ENCODE results near the gene PITX3. TPM values are rescaled to one million over a fixed set of nuclear protein-coding genes. Genes with fewer than 3 reads are reported as not detected.

PITX3 gene
- not detected in 2 replicates for polyA plus RNA-seq (2012; rRNA removed)
- polyA plus RNA-seq (2012; cell fraction: cytosol; rRNA removed), result not detected in 2 replicates
- polyA plus RNA-seq (2012; cell fraction: nucleus; rRNA removed), result 0.05 TPM in 1 of 2 replicates, not detected in the other

DNA sequence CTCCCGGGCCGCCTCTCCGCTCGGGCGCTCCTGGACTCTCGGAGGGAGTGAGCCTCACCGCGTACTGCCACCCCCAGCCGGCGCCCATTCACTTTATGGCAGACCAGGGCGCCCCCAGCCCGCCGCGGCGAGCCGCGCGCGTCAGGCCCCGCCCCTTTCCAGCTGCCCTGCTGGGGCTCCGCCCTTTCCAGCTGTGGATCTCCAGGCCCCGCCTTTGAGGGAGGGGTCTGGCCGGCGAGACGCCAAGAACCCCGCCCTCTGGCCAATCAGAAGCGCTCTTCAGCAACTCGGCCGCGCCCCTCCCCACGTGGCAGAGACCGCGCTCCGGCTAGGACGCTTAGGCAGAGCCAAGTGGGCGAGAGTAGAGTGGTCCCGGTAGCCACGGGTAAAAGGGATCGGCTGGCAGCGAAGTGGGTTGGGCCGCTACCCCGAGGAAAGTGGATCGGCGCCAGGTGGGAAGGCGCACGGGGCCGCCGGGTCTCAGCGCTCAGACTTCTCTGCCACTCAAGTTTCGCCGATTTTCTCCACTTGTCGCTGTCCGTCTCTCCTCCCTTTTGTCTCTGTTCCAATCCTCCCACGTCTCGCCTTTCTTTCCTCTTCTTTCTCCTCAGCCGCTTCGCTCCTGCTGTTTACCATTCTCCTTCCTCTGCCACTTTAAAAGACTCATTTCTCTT lies at the start of gene PITX3:
PITX3 (minus strand) TSS at position 69 of the 674 bp plus-strand sequence. CDS start 9,432 bp downstream, outside the sequence.
- H3K4me2 ChIP-seq, result peak within 1 kb of the TSS; percentile 90
- POLR2A ChIA-PET, result no interaction called here
- peaks cover 11% of the 10 kb centered on the region for H3K79me2 ChIP-seq (ENCODE audit: insufficient read depth)
- no peaks in the 10 kb centered on the region for H3K36me3 ChIP-seq (replicated peaks in 1 of 2; ENCODE audit: control insufficient read depth in 1 of 2, insufficient read depth in 2 of 2, low read length in 1 of 2)
- H3K4me3 ChIP-seq (ENCODE audit: low read depth in 2 of 2, low read length in 1 of 2), result peak within 1 kb of the TSS; percentile 49 to 62
- DNase-seq, result peak; percentile 99
- H4K20me1 ChIP-seq (ENCODE audit: insufficient read depth), result no peaks in the 10 kb centered on the region
- no peak within 1 kb of the TSS for H3K27ac ChIP-seq (ENCODE audit: low read depth in 2 of 2, low read length in 1 of 2)
- H3K4me1 ChIP-seq (ENCODE audit: control insufficient read depth in 1 of 2, insufficient read depth in 2 of 2, low read depth in 1 of 2, low read length in 1 of 2), result peaks cover 4 to 27% of the 10 kb centered on the region in 2 experiments; a peak in 2 of 4 replicates
- peak within 1 kb of the TSS; percentile 86 for H2AFZ ChIP-seq (ENCODE audit: low read depth)
- peaks cover 13% of the 10 kb centered on the region for H3F3A ChIP-seq (replicated peaks; ENCODE audit: insufficient read depth)
- H3K9me2 ChIP-seq, result no peaks in the 10 kb centered on the region
- TF ChIP-seq RXRA (IDR thresholded peaks at IDR 0.05; ENCODE audit: borderline replicate concordance, low read depth) (no peak), MXI1 (IDR thresholded peaks at IDR 0.05; ENCODE audit: low read depth, low read length) (peak; percentile 98)
- TF ChIP-seq, protein P1, sequence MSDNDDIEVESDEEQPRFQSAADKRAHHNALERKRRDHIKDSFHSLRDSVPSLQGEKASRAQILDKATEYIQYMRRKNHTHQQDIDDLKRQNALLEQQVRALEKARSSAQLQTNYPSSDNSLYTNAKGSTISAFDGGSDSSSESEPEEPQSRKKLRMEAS (IDR thresholded peaks at IDR 0.05; ENCODE audit: low read depth), result peak; percentile 86
- TF ChIP-seq, protein P2, sequence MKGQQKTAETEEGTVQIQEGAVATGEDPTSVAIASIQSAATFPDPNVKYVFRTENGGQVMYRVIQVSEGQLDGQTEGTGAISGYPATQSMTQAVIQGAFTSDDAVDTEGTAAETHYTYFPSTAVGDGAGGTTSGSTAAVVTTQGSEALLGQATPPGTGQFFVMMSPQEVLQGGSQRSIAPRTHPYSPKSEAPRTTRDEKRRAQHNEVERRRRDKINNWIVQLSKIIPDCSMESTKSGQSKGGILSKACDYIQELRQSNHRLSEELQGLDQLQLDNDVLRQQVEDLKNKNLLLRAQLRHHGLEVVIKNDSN (IDR thresholded peaks at IDR 0.05; ENCODE audit: borderline replicate concordance, low read depth), result peak; percentile 71
- TF ChIP-seq, protein P3, sequence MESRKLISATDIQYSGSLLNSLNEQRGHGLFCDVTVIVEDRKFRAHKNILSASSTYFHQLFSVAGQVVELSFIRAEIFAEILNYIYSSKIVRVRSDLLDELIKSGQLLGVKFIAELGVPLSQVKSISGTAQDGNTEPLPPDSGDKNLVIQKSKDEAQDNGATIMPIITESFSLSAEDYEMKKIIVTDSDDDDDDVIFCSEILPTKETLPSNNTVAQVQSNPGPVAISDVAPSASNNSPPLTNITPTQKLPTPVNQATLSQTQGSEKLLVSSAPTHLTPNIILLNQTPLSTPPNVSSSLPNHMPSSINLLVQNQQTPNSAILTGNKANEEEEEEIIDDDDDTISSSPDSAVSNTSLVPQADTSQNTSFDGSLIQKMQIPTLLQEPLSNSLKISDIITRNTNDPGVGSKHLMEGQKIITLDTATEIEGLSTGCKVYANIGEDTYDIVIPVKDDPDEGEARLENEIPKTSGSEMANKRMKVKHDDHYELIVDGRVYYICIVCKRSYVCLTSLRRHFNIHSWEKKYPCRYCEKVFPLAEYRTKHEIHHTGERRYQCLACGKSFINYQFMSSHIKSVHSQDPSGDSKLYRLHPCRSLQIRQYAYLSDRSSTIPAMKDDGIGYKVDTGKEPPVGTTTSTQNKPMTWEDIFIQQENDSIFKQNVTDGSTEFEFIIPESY (IDR thresholded peaks at IDR 0.05; ENCODE audit: borderline replicate concordance, low read depth), result no peak
- no peaks in the 10 kb centered on the region for H3K9me3 ChIP-seq
- no peak within 1 kb of the TSS for H3K9ac ChIP-seq
- H3K27me3 ChIP-seq (ENCODE audit: insufficient read depth), result peaks cover 10% of the 10 kb centered on the region; the same call in 1 of the 2 replicates
- 5% methylated on average over 29 of the region's 57 CpGs for WGBS (ENCODE audit: low lambda C conversion rate)
- CTCF ChIA-PET, result interaction anchor here (0.9 to 23.6 kb wide), 7 partner anchors 9 to 158 kb away, joined by 3 to 824 read pairs (median 4); no protein-coding TSS in a partner anchor

DNA sequence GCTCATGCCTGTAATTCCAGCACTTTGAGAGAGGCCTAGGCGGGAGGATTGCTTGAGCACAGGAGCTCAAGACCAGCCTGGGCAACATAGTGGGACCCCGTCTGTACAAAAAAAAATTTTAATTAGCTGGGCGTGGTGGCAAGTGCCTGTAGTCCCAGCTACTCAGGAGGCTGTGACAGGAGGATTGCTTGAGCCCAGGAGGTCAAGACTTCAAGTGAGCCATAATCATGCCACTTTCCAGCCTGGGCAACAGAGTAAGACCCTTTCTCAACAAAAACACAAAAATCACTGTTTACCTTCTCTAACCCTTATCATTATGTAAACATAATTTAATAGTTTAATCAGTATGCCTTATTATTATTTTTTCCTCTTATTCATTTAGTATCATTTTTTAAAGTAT lies 48.5 kb upstream of the PITX3 start:
- TF ChIP-seq, protein P4, sequence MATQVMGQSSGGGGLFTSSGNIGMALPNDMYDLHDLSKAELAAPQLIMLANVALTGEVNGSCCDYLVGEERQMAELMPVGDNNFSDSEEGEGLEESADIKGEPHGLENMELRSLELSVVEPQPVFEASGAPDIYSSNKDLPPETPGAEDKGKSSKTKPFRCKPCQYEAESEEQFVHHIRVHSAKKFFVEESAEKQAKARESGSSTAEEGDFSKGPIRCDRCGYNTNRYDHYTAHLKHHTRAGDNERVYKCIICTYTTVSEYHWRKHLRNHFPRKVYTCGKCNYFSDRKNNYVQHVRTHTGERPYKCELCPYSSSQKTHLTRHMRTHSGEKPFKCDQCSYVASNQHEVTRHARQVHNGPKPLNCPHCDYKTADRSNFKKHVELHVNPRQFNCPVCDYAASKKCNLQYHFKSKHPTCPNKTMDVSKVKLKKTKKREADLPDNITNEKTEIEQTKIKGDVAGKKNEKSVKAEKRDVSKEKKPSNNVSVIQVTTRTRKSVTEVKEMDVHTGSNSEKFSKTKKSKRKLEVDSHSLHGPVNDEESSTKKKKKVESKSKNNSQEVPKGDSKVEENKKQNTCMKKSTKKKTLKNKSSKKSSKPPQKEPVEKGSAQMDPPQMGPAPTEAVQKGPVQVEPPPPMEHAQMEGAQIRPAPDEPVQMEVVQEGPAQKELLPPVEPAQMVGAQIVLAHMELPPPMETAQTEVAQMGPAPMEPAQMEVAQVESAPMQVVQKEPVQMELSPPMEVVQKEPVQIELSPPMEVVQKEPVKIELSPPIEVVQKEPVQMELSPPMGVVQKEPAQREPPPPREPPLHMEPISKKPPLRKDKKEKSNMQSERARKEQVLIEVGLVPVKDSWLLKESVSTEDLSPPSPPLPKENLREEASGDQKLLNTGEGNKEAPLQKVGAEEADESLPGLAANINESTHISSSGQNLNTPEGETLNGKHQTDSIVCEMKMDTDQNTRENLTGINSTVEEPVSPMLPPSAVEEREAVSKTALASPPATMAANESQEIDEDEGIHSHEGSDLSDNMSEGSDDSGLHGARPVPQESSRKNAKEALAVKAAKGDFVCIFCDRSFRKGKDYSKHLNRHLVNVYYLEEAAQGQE (IDR thresholded peaks at IDR 0.05; ENCODE audit: low read depth, low read length), result no peak
- TF ChIP-seq, protein P3 (IDR thresholded peaks at IDR 0.05; ENCODE audit: borderline replicate concordance, low read depth), result no peak
- TF ChIP-seq GABPA (IDR thresholded peaks at IDR 0.05; ENCODE audit: low read depth), result no peak
- TF ChIP-seq YY1 (IDR thresholded peaks at IDR 0.05; ENCODE audit: low read depth), result no peak
- TF ChIP-seq, protein P5, sequence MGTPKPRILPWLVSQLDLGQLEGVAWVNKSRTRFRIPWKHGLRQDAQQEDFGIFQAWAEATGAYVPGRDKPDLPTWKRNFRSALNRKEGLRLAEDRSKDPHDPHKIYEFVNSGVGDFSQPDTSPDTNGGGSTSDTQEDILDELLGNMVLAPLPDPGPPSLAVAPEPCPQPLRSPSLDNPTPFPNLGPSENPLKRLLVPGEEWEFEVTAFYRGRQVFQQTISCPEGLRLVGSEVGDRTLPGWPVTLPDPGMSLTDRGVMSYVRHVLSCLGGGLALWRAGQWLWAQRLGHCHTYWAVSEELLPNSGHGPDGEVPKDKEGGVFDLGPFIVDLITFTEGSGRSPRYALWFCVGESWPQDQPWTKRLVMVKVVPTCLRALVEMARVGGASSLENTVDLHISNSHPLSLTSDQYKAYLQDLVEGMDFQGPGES (IDR thresholded peaks at IDR 0.05; ENCODE audit: low read depth, low read length), result no peak
- no peak for TF ChIP-seq RCOR1 (IDR thresholded peaks at IDR 0.05; ENCODE audit: low read length)
- no peak for TF ChIP-seq MXI1 (IDR thresholded peaks at IDR 0.05; ENCODE audit: low read depth, low read length)
- Histone ChIP-seq H3K4me1 (ENCODE audit: control insufficient read depth in 1 of 2, insufficient read depth in 2 of 2, low read depth in 1 of 2, low read length in 1 of 2) (no peaks in the 10 kb centered on the region), H3K27ac (ENCODE audit: low read depth in 2 of 2, low read length in 1 of 2) (no peak overlapping the region), H3K4me2 (no peak overlapping the region), H3K9me3 (no peaks in the 10 kb centered on the region), H3K4me3 (ENCODE audit: low read depth in 2 of 2, low read length in 1 of 2) (no peak overlapping the region), H4K20me1 (ENCODE audit: insufficient read depth) (peaks cover 17% of the 10 kb centered on the region), H2AFZ (ENCODE audit: low read depth) (no peak overlapping the region), H3K27me3 (ENCODE audit: insufficient read depth) (no peaks in the 10 kb centered on the region), H3K9me2 (no peaks in the 10 kb centered on the region), H3K36me3 (replicated peaks in 1 of 2; ENCODE audit: control insufficient read depth in 1 of 2, insufficient read depth in 2 of 2, low read length in 1 of 2) (peaks cover 2 to 6% of the 10 kb centered on the region in 2 experiments), H3K79me2 (ENCODE audit: insufficient read depth) (peaks cover 64% of the 10 kb centered on the region), H3F3A (replicated peaks; ENCODE audit: insufficient read depth) (no peaks in the 10 kb centered on the region), H3K9ac (no peak overlapping the region)
- ChIA-PET CTCF (interaction anchor here (2.1 to 2.3 kb wide), 2 partner anchors 60 to 62 kb away, joined by 7 to 12 read pairs; no protein-coding TSS in a partner anchor), POLR2A (no interaction called here)
- DNase-seq, result no peak
- 94% methylated on average over 3 of the region's 3 CpGs for WGBS (ENCODE audit: low lambda C conversion rate)

All from SK-N-SH (cell line).